Esophagus squamous epithelium (tissue), 5 donors: ENCODE measurements around the gene HENMT1. TPM values are rescaled to one million over a fixed set of nuclear protein-coding genes. Genes with fewer than 3 reads are reported as not detected.

Source experiments
- DNase-seq: peaks from one replicate; lab custom pipeline; 2025; lab: John Stamatoyannopoulos, UW
- H3K27ac ChIP-seq, 4 donors: fragments of 200-600 bp; sonication (generic); one replicate each; pipeline ENCODE4 v1.5.1; 2016 to 2019; ENCODE audit warnings: mild to moderate bottlenecking in 1 of 4
- H3K27me3 ChIP-seq, 4 donors: fragments of 200-600 bp; sonication (generic); 1 replicate in 3 of 4; 2 replicates in 1 of 4; pipeline versions ENCODE4 v1.5.1 to v1.6.0; 2017 to 2021; ENCODE audit warnings: antibody characterized with exemption in 1 of 4
- H3K36me3 ChIP-seq, 3 donors: fragments of 200-600 bp; sonication (generic); one replicate each; pipeline ENCODE4 v1.5.1; 2016 to 2019
- H3K4me1 ChIP-seq, 3 donors: fragments of 200-600 bp; sonication (generic); one replicate each; pipeline ENCODE4 v1.5.1; 2017 to 2019
- H3K4me3 ChIP-seq, 4 donors: fragments of 200-600 bp; sonication (generic); 1 replicate in 3 of 4; 2 replicates in 1 of 4; pipeline ENCODE4 v1.5.1; 2016 to 2019; ENCODE audit warnings: mild to moderate bottlenecking in 2 of 4, moderate library complexity in 1 of 4
- H3K9me3 ChIP-seq, 3 donors: fragments of 200-600 bp; sonication (generic); one replicate each; pipeline ENCODE4 v1.5.1; 2016 to 2019
- CTCF ChIP-seq, 6 experiments: fragments of 450-650 bp in 4 of 6; fragments of 200-600 bp in 2 of 6; sonication (generic) in 2 of 6; IDR thresholded peaks; one replicate each; pipeline ENCODE4 v1.5.1; 2016 to 2019; ENCODE audit warnings: antibody characterized with exemption in 6 of 6, mild to moderate bottlenecking in 4 of 6, moderate library complexity in 4 of 6
- POLR2A ChIP-seq, 4 donors: fragments of 450-650 bp; IDR thresholded peaks; one replicate each; pipeline ENCODE4 v1.6.1; 2017; ENCODE audit warnings: antibody characterized with exemption in 4 of 4, mild to moderate bottlenecking in 4 of 4, moderate library complexity in 3 of 4
- WGBS, 2 donors: methylation state at CpG; one replicate each; pipeline ENCODE4 v1.1.5; 2018; 5-methylcytosine and 5-hydroxymethylcytosine counted together
- intact Hi-C: fragments of 100-400 bp; cut with DNase I; formaldehyde crosslinking; loops from one replicate; pipeline ENCODE4 v1.15.0; 2022
- total RNA-seq, 4 donors: library from RNA; depleted of rRNA; stranded (reverse); fragments of >200 nt; gene quantifications; one replicate each; pipeline ENCODE4 v1.1.0, GENCODE V29; 2016
- donor health status: DM: yes; HTN: yes; CAD: no.

HENMT1 gene
- total RNA-seq, 4 donors from 2014 or later, result 0.80 to 4.6 (median 2.0) TPM

- TF ChIP-seq POLR2A (IDR thresholded peaks at IDR 0.05) (peak in 1 of 4 donors; percentile 10), CTCF (IDR thresholded peaks at IDR 0.05) (peak in 2 of 6 experiments; percentile 10 to 20)
- Histone ChIP-seq H3K36me3 (peaks cover 0 to 28% (median 7%) of the 10 kb centered on the region in 3 donors), H3K4me1 (peaks cover 7 to 48% (median 15%) of the 10 kb centered on the region in 3 donors), H3K27me3 (no peaks in the 10 kb centered on the region), H3K9me3 (no peaks in the 10 kb centered on the region), H3K4me3 (peak overlapping the region; percentile 75 to 92 (median 88)), H3K27ac (peak overlapping the region; percentile 95 to 99 (median 98))
- WGBS, 2 donors, result 0% methylated on average over 17 to 25 of the region's 36 CpGs
- no peak for DNase-seq
- intact Hi-C loops, result no loop called here
These were observed 32.1 kb upstream of the HENMT1 start for GRCh38 chr1:108692724-108693655.

GRCh38 chr1:108691942-108692723 is 31.2 kb upstream of the HENMT1 start, which contains the start of gene PRPF38B:
PRPF38B (plus strand) TSS chr1:108692310; CDS start chr1:108692592, 282 bp downstream.
- peak in 3 of 4 donors; percentile 31 to 97 (median 85) for TF ChIP-seq POLR2A (IDR thresholded peaks at IDR 0.05)
- no peak for TF ChIP-seq CTCF (IDR thresholded peaks at IDR 0.05)
- H3K9me3 ChIP-seq, result no peaks in the 10 kb centered on the region
- peaks cover 0 to 19% (median 0%) of the 10 kb centered on the region in 3 donors for H3K36me3 ChIP-seq
- H3K27ac ChIP-seq, result peak within 1 kb of the TSS; percentile 95 to 99 (median 98)
- DNase-seq, result peak; percentile 79
- WGBS, 2 donors, result 0% methylated on average over 4 to 8 of the region's 59 CpGs
- H3K4me1 ChIP-seq, result peaks cover 7 to 47% (median 15%) of the 10 kb centered on the region in 3 donors
- H3K4me3 ChIP-seq, result peak within 1 kb of the TSS; percentile 75 to 92 (median 88)
- no peaks in the 10 kb centered on the region for H3K27me3 ChIP-seq
- intact Hi-C loops, result no loop called here

- Histone ChIP-seq H3K27ac (peak overlapping the region; percentile 95 to 99 (median 98)), H3K4me3 (peak overlapping the region; percentile 75 to 92 (median 88)), H3K27me3 (no peaks in the 10 kb centered on the region), H3K36me3 (peaks cover 0 to 11% (median 0%) of the 10 kb centered on the region in 3 donors), H3K9me3 (no peaks in the 10 kb centered on the region), H3K4me1 (peaks cover 7 to 39% (median 15%) of the 10 kb centered on the region in 3 donors)
- TF ChIP-seq POLR2A (IDR thresholded peaks at IDR 0.05) (no peak), CTCF (IDR thresholded peaks at IDR 0.05) (no peak)
- WGBS, 2 donors, result 15 to 18% methylated on average over 12 of the region's 12 CpGs
- no peak for DNase-seq
- intact Hi-C loops, result no loop called here
These were observed 30.4 kb upstream of the HENMT1 start for GRCh38 chr1:108691128-108691941.

- WGBS, 2 donors, result 39 to 47% methylated on average over 2 of the region's 2 CpGs
- H3K27ac ChIP-seq, result no peak overlapping the region
These were observed 25.9 kb upstream of the HENMT1 start for GRCh38 chr1:108686614-108687313.

More at GRCh38 chr1:108686614-108687313, 25.9 kb upstream of the HENMT1 start:
- H3K4me1 ChIP-seq, result peaks cover 4 to 10% (median 6%) of the 10 kb centered on the region in 3 donors
- H3K27me3 ChIP-seq, result no peaks in the 10 kb centered on the region
- no peak overlapping the region for H3K4me3 ChIP-seq
- H3K9me3 ChIP-seq, result no peaks in the 10 kb centered on the region
- intact Hi-C loops, result no loop called here
- TF ChIP-seq POLR2A (IDR thresholded peaks at IDR 0.05), result no peak
- TF ChIP-seq CTCF (IDR thresholded peaks at IDR 0.05), result no peak
- no peak for DNase-seq
- H3K36me3 ChIP-seq, result no peaks in the 10 kb centered on the region
